Fibroblast of lung (primary cell): ENCODE results near the gene THOC5.

Source experiments
- CTCF ChIP-seq, 2 donors: IDR thresholded peaks in 1 of 2; conservative IDR thresholded peaks in 1 of 2; 1 replicate in 1 of 2; 2 replicates in 1 of 2; pipeline ENCODE4 v1.5.1; 2011 to 2012; ENCODE audit warnings: low read length in 2 of 2, control low read depth in 1 of 2, inconsistent platforms in 1 of 2, low read depth in 1 of 2, mild to moderate bottlenecking in 1 of 2
- EZH2 ChIP-seq: IDR thresholded peaks from 2 replicates; pipeline ENCODE4 v1.5.1; 2012; ENCODE audit warnings: low read length, control low read depth, mild to moderate bottlenecking; ENCODE audit errors: missing control alignments

DNA sequence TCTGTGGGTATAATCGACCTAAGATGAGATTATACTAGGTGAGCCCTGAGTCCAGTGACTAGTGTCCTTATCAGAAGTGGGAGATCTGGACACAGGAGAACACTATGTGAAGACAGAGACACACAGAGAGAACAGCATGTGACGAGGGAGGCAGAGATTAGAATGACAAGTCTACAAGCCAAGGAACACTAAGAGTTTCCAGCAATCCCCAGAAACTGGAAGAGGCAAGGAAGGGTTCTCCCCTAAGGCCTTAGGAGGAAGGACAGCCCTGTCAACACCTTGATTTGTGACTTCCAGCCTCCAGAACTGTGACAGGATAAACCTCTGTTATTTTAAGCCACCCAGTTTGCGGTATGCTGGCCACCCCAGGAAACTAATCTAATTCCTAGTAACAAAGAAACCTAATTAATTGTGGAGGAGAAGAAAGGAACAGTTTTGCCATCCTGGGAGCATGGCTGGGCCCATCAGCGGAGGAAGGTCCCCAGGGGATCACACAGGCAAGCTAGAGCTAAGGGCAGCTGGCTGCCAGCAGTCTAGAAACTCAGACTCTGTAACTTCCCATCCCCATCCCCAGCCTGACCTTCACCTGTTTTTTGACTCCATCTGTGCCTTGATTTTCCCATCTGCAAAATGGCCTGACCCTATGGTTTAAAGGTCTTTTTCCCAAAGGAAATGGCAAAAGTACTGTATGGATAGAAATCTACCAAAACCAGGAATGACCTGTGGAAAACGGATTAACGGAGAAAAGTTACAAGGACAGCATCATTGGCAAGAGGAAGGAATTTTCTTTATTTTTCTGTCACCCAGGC is 10.3 kb upstream of the THOC5 start:
- TF ChIP-seq CTCF (conservative IDR thresholded peaks at IDR 0.05 in 1 of 2, IDR thresholded peaks at IDR 0.05 in 1 of 2; ENCODE audit: low read depth in 1 of 2, low read length in 2 of 2) (no peak), EZH2 (no peak)
